Endothelial cell of umbilical vein (primary cell): ENCODE measurements around the gene ZNF804A. TPM values are rescaled to one million over a fixed set of nuclear protein-coding genes. Genes with fewer than 3 reads are reported as not detected.

Experiments used
- BruUV-seq: library from RNA; stranded (reverse); fragments of 400-500 nt; replicated peaks from 2 replicates; lab custom pipeline; 2021; lab: Mats Ljungman, UMichigan
- CTCF ChIA-PET: fragments of 300-600, 350-600 bp; sonication (Branson Sonifier 250); formaldehyde crosslinking; loops from one replicate; lab custom pipeline; 2021; ENCODE audit warnings: antibody characterized with exemption, inconsistent platforms; lab: Charles Lee
- POLR2A ChIA-PET: fragments of 300-600, 350-600 bp; sonication (Branson Sonifier 250); formaldehyde crosslinking; loops from one replicate; lab custom pipeline; 2021; ENCODE audit warnings: antibody characterized with exemption, inconsistent platforms; lab: Charles Lee
- DNase-seq: peaks from one replicate; pipeline ENCODE4 v3.0.0-alpha.2; 2011; ENCODE audit warnings: low read depth, low spot score
- FAIRE-seq: peaks from 2 replicates; lab custom pipeline; 2011; peaks lifted over from hg19 to GRCh38; lab: Jason Lieb, UNC
- H2AFZ ChIP-seq: 2 replicates; pipeline ENCODE4 v1.6.0; 2012; ENCODE audit warnings: low read depth, low read length, control low read depth, inconsistent platforms
- H3K27ac ChIP-seq: 2 replicates; pipeline ENCODE4 v1.5.1; 2011; ENCODE audit warnings: low read depth, mild to moderate bottlenecking, control low read depth, low read length, moderate library complexity; ENCODE audit not compliant: insufficient read depth
- H3K27me3 ChIP-seq, 2 experiments: 2 replicates each; pipeline versions ENCODE4 v1.6.0 to v1.6.1; 2011; ENCODE audit warnings: low read length in 2 of 2, mixed read lengths in 1 of 2; ENCODE audit not compliant: control insufficient read depth in 2 of 2, insufficient read depth in 2 of 2
- H3K36me3 ChIP-seq, 2 experiments: 2 replicates in 1 of 2; 3 replicates in 1 of 2; pipeline ENCODE4 v1.5.1; 2011; ENCODE audit warnings: low read length in 2 of 2, mild to moderate bottlenecking in 1 of 2, moderate library complexity in 1 of 2; ENCODE audit not compliant: control insufficient read depth in 2 of 2, insufficient read depth in 2 of 2; ENCODE audit errors: extremely low read depth in 1 of 2
- H3K4me1 ChIP-seq: 3 replicates; pipeline ENCODE4 v1.5.1; 2011; ENCODE audit warnings: mild to moderate bottlenecking, low read length; ENCODE audit not compliant: control insufficient read depth, insufficient read depth; ENCODE audit errors: extremely low read depth
- H3K4me2 ChIP-seq: 2 replicates; pipeline ENCODE4 v1.6.1; 2011; ENCODE audit warnings: low read length, control low read depth, mixed read lengths; ENCODE audit not compliant: insufficient read depth
- H3K4me3 ChIP-seq, 3 experiments: fragments of 200-600 bp in 1 of 3; sonication (generic), shearing (Covaris generic) in 1 of 3; replicated peaks in 1 of 3; 2 replicates each; pipeline ENCODE4 v1.5.1; 2011 to 2016; ENCODE audit warnings: control low read depth in 3 of 3, low read length in 3 of 3, mild to moderate bottlenecking in 2 of 3, inconsistent platforms in 1 of 3, low read depth in 1 of 3, moderate library complexity in 1 of 3; ENCODE audit not compliant: insufficient read depth in 1 of 3
- H3K79me2 ChIP-seq: 2 replicates; pipeline ENCODE4 v1.6.0; 2012; ENCODE audit warnings: low read length, inconsistent platforms; ENCODE audit not compliant: control insufficient read depth, insufficient read depth
- H3K9ac ChIP-seq: replicated peaks from 2 replicates; pipeline ENCODE3; 2011; ENCODE audit warnings: low read length, control low read depth; ENCODE audit not compliant: insufficient read depth; ENCODE audit errors: extremely low read depth
- H3K9me1 ChIP-seq: replicated peaks from 3 replicates; pipeline ENCODE4 v1.6.0; 2011; ENCODE audit warnings: mild to moderate bottlenecking, low read length; ENCODE audit not compliant: control insufficient read depth, insufficient read depth; ENCODE audit errors: extremely low read depth
- H3K9me3 ChIP-seq: replicated peaks from 2 replicates; pipeline ENCODE4 v1.5.1; 2012; ENCODE audit warnings: low read length, inconsistent platforms; ENCODE audit not compliant: control insufficient read depth, insufficient read depth
- H4K20me1 ChIP-seq: replicated peaks from 2 replicates; pipeline ENCODE3; 2011; ENCODE audit warnings: mild to moderate bottlenecking, low read length; ENCODE audit not compliant: control insufficient read depth, insufficient read depth; ENCODE audit errors: extremely low read depth
- EZH2 ChIP-seq: IDR thresholded peaks from 2 replicates; pipeline ENCODE4 v1.6.1; 2012; ENCODE audit warnings: borderline replicate concordance, low read depth, mild to moderate bottlenecking, moderate library complexity, low read length, inconsistent platforms; ENCODE audit not compliant: severe bottlenecking
- FOS ChIP-seq: IDR thresholded peaks from 2 replicates; pipeline ENCODE4 v1.6.1; 2011; ENCODE audit warnings: mild to moderate bottlenecking, low read length, moderate library complexity, borderline replicate concordance; ENCODE audit not compliant: insufficient read depth
- GATA2 ChIP-seq: IDR thresholded peaks from 2 replicates; pipeline ENCODE4 v1.7.0; 2011; ENCODE audit warnings: low read depth, mild to moderate bottlenecking, moderate library complexity, mixed read lengths, low read length; ENCODE audit not compliant: insufficient read length, insufficient read depth
- MYC ChIP-seq: IDR thresholded peaks from one replicate; pipeline ENCODE4 v1.6.1; 2011; ENCODE audit warnings: mild to moderate bottlenecking, low read depth, low read length
- POLR2A ChIP-seq: IDR thresholded peaks from 2 replicates; pipeline ENCODE4 v1.6.1; 2012; ENCODE audit warnings: low read depth, mild to moderate bottlenecking, control low read depth, low read length
- POLR2AphosphoS5 ChIP-seq: IDR thresholded peaks from 2 replicates; pipeline ENCODE4 v1.6.1; 2012; ENCODE audit warnings: low read depth, mild to moderate bottlenecking, control low read depth, low read length, moderate library complexity; ENCODE audit not compliant: insufficient read depth
- dilution Hi-C: fragments of 300-500 bp; cut with MboI; formaldehyde crosslinking; loops from one replicate; pipeline ENCODE4 v1.15.0; 2019; ENCODE audit warnings: low sequenced_read_pairs; ENCODE audit not compliant: extremely low pct_ligation_motif_present
- intact Hi-C: fragments of 100-400 bp; cut with micrococcal nuclease; formaldehyde crosslinking; loops from one replicate; pipeline ENCODE4 v1.10.0; 2022
- polyA plus RNA-seq, 4 experiments: library from polyadenylated mRNA; depleted of rRNA in 3 of 4; stranded (reverse) in 3 of 4; unstranded in 1 of 4; fragments of >200 nt; gene quantifications; 2 replicates each; pipeline versions ENCODE4 v1.2.1 to v1.2.3, GENCODE V29; 2011 to 2012; ENCODE audit warnings: missing spikeins in 1 of 4
- total RNA-seq: library from RNA; stranded (reverse); gene quantifications from 2 replicates; pipeline ENCODE4 v1.2.3, GENCODE V29; 2021
- TF ChIP-seq, protein P1 (sequence below), 2 donors: IDR thresholded peaks; 1 replicate in 1 of 2; 2 replicates in 1 of 2; pipeline ENCODE4 v1.5.1; 2011; ENCODE audit warnings: low read length in 2 of 2, mild to moderate bottlenecking in 2 of 2, moderate library complexity in 2 of 2, control low read depth in 1 of 2, inconsistent platforms in 1 of 2, low read depth in 1 of 2; ENCODE audit not compliant: insufficient read depth in 1 of 2; ENCODE audit errors: extremely low read depth in 1 of 2
- TF ChIP-seq, protein P2 (sequence below): IDR thresholded peaks from 2 replicates; pipeline ENCODE4 v1.6.1; 2011; ENCODE audit not compliant: insufficient read depth, insufficient read length

Gene ZNF804A
- total and polyA plus RNA-seq, 2 donors (not counting 3 experiments of a cell fraction or from before 2014, with no cell fraction given), result 0.22 TPM; not detected in 1

DNA sequence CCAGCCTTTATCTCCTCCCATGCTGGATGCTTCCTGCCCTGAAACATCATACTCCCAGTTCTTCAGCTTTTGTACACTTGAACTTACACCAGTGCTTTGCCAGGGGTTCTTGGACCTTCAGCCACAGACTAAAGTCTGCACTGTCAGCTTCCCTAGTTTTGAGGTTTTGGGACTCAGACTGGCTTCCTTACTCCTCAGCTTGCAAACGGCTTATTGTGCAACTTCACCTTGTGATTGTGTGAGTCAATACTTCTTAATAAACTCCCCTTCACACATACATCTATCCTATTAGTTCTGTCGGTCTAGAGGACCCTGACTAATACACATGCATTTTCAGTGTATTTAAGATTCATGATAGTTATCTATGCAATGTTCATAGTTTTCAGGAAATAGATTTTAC is 35.8 kb upstream of the ZNF804A start:
- FAIRE-seq (no peak), DNase-seq (no peak)
- Histone ChIP-seq H3K79me2 (no peaks in the 10 kb centered on the region), H3K4me3 (no peak overlapping the region), H3K27me3 (no peaks in the 10 kb centered on the region), H3K4me2 (no peak overlapping the region), H3K9me3 (no peaks in the 10 kb centered on the region), H3K9ac (no peak overlapping the region), H3K27ac (no peak overlapping the region), H3K9me1 (no peaks in the 10 kb centered on the region), H3K4me1 (no peaks in the 10 kb centered on the region), H3K36me3 (no peaks in the 10 kb centered on the region), H4K20me1 (no peaks in the 10 kb centered on the region), H2AFZ (no peak overlapping the region)
- BruUV-seq, result no TSS peak
- TF ChIP-seq POLR2AphosphoS5 (no peak), EZH2 (no peak), POLR2A (no peak), GATA2 (no peak), FOS (no peak), MYC (no peak)
- TF ChIP-seq, protein P1, sequence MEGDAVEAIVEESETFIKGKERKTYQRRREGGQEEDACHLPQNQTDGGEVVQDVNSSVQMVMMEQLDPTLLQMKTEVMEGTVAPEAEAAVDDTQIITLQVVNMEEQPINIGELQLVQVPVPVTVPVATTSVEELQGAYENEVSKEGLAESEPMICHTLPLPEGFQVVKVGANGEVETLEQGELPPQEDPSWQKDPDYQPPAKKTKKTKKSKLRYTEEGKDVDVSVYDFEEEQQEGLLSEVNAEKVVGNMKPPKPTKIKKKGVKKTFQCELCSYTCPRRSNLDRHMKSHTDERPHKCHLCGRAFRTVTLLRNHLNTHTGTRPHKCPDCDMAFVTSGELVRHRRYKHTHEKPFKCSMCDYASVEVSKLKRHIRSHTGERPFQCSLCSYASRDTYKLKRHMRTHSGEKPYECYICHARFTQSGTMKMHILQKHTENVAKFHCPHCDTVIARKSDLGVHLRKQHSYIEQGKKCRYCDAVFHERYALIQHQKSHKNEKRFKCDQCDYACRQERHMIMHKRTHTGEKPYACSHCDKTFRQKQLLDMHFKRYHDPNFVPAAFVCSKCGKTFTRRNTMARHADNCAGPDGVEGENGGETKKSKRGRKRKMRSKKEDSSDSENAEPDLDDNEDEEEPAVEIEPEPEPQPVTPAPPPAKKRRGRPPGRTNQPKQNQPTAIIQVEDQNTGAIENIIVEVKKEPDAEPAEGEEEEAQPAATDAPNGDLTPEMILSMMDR (IDR thresholded peaks at IDR 0.05; ENCODE audit: extremely low read depth in 1 of 2, insufficient read depth in 1 of 2, low read depth in 1 of 2, low read length in 2 of 2), result no peak
- TF ChIP-seq, protein P2, sequence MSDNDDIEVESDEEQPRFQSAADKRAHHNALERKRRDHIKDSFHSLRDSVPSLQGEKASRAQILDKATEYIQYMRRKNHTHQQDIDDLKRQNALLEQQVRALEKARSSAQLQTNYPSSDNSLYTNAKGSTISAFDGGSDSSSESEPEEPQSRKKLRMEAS, result no peak
- ChIA-PET POLR2A (no interaction called here), CTCF (no interaction called here)
- dilution Hi-C loops (no loop called here), intact Hi-C loops (no loop called here)
